Naive thymus-derived CD4-positive, alpha-beta T cell (primary cell): Measurements from ENCODE around the gene C1orf167. TPM values are rescaled to one million over a fixed set of nuclear protein-coding genes. Genes with fewer than 3 reads are reported as not detected.

ENCODE experiments used
- ATAC-seq: fragments of 150-1000 bp; cut with Tn5 transposase; 2 replicates; pipeline ENCODE4 v1.10.0; 2021; ENCODE audit warnings: mild to moderate bottlenecking, moderate library complexity
- CTCF ChIA-PET: fragments of 350-600 bp; sonication (Branson Sonifier 250); formaldehyde crosslinking; loops from one replicate; lab custom pipeline; 2021; ENCODE audit warnings: antibody characterized with exemption; lab: Charles Lee
- POLR2A ChIA-PET: fragments of 350-600 bp; sonication (Branson Sonifier 250); formaldehyde crosslinking; loops from one replicate; lab custom pipeline; 2021; ENCODE audit warnings: antibody characterized with exemption, inconsistent platforms; lab: Charles Lee
- DNase-seq, 9 donors: peaks; one replicate each; pipeline versions ENCODE4 v3.0.0 to v3.0.0-alpha.2; 2020 to 2022; ENCODE audit warnings: mixed read lengths in 1 of 9
- H3K27ac ChIP-seq: one replicate; pipeline ENCODE4 v1.7.0; 2013; ENCODE audit warnings: mild to moderate bottlenecking, low read depth, low read length, moderate library complexity
- H3K27me3 ChIP-seq, 2 donors: one replicate each; pipeline ENCODE4 v1.7.0; 2013; ENCODE audit warnings: low read length in 2 of 2, mild to moderate bottlenecking in 2 of 2, moderate library complexity in 2 of 2; ENCODE audit not compliant: control insufficient read depth in 2 of 2, insufficient read depth in 2 of 2
- H3K36me3 ChIP-seq, 3 experiments: 1 replicate in 2 of 3; 2 replicates in 1 of 3; pipeline ENCODE4 v1.7.0; 2013; ENCODE audit warnings: low read length in 3 of 3, mild to moderate bottlenecking in 3 of 3, moderate library complexity in 1 of 3; ENCODE audit not compliant: insufficient read depth in 3 of 3, control insufficient read depth in 2 of 3
- H3K4me1 ChIP-seq, 2 donors: one replicate each; pipeline ENCODE4 v1.7.0; 2013; ENCODE audit warnings: low read length in 2 of 2, mild to moderate bottlenecking in 2 of 2, moderate library complexity in 1 of 2; ENCODE audit not compliant: control insufficient read depth in 2 of 2, insufficient read depth in 2 of 2
- H3K4me3 ChIP-seq: 2 replicates; pipeline ENCODE4 v1.7.0; 2013; ENCODE audit warnings: mild to moderate bottlenecking, low read length
- H3K9me3 ChIP-seq, 3 experiments: 1 replicate in 2 of 3; 2 replicates in 1 of 3; pipeline ENCODE4 v1.7.0; 2013; ENCODE audit warnings: low read length in 3 of 3; ENCODE audit not compliant: control insufficient read depth in 2 of 3
- H3K27ac Mint-ChIP-seq, 9 donors: one replicate each; pipeline ENCODE4 v1.8.0; 2020 to 2022; ENCODE audit warnings: mixed read lengths in 9 of 9, mild to moderate bottlenecking in 8 of 9, moderate library complexity in 5 of 9, inconsistent platforms in 2 of 9
- H3K27me3 Mint-ChIP-seq, 5 donors: one replicate each; pipeline ENCODE4 v1.8.0; 2021 to 2022; ENCODE audit warnings: mixed read lengths in 5 of 5, mild to moderate bottlenecking in 1 of 5
- H3K36me3 Mint-ChIP-seq, 5 donors: one replicate each; pipeline ENCODE4 v1.8.0; 2020 to 2022; ENCODE audit warnings: mixed read lengths in 5 of 5, mild to moderate bottlenecking in 3 of 5, inconsistent platforms in 1 of 5
- H3K4me1 Mint-ChIP-seq, 7 donors: one replicate each; pipeline ENCODE4 v1.8.0; 2020 to 2022; ENCODE audit warnings: mixed read lengths in 7 of 7, mild to moderate bottlenecking in 3 of 7, inconsistent platforms in 1 of 7
- H3K4me3 Mint-ChIP-seq, 10 donors: one replicate each; pipeline ENCODE4 v1.8.0; 2020 to 2022; ENCODE audit warnings: mild to moderate bottlenecking in 10 of 10, mixed read lengths in 10 of 10, moderate library complexity in 6 of 10, inconsistent platforms in 2 of 10
- H3K9me3 Mint-ChIP-seq, 11 donors: one replicate each; pipeline ENCODE4 v1.8.0; 2020 to 2022; ENCODE audit warnings: mixed read lengths in 11 of 11, mild to moderate bottlenecking in 4 of 11, inconsistent platforms in 1 of 11, moderate library complexity in 1 of 11
- intact Hi-C, 2 donors: fragments of 100-400 bp; cut with micrococcal nuclease; formaldehyde crosslinking; loops; one replicate each; pipeline ENCODE4 v1.15.1; 2023
- polyA plus RNA-seq, 2 donors: library from polyadenylated mRNA; unstranded; fragments of 300-500 nt; fragmentation: Illumina TruSeq; gene quantifications; one replicate each; pipeline ENCODE4 v1.2.3, GENCODE V29; 2021
- total RNA-seq, 6 experiments: library from RNA in 5 of 6; stranded (reverse) in 5 of 6; gene quantifications; 1 replicate in 5 of 6; 2 replicates in 1 of 6; pipeline ENCODE4 v1.2.3 and lab custom pipeline; 2021 to 2026

C1orf167 gene
- total and polyA plus RNA-seq, 7 experiments from 2014 or later = 0.13 to 0.45 TPM; not detected in 5

GRCh38 chr1:11752359-11753088 is 9.5 kb upstream of the C1orf167 start:
- Mint-ChIP-seq H3K4me1 (peaks cover 7 to 33% (median 17%) of the 10 kb centered on the region in 7 donors), H3K27me3 (peaks cover 0 to 4% (median 0%) of the 10 kb centered on the region in 5 donors), H3K4me3 (peak overlapping the region in 1 of 10 donors; percentile 56), H3K27ac (peak overlapping the region in 6 of 9 donors; percentile 36 to 84 (median 66)), H3K36me3 (peaks cover 0 to 4% (median 0%) of the 10 kb centered on the region in 5 donors), H3K9me3 (no peaks in the 10 kb centered on the region)
- DNase-seq (no peak), ATAC-seq (no peak)
- CTCF ChIA-PET = no interaction called here
- peaks cover 0 to 6% of the 10 kb centered on the region in 2 donors for H3K4me1 ChIP-seq
- no peaks in the 10 kb centered on the region for H3K9me3 ChIP-seq
- POLR2A ChIA-PET = no interaction called here
- H3K36me3 ChIP-seq = peaks cover 0 to 38% (median 0%) of the 10 kb centered on the region in 3 experiments
- intact Hi-C loops = no loop called here
- H3K4me3 ChIP-seq = no peak overlapping the region
- no peaks in the 10 kb centered on the region for H3K27me3 ChIP-seq
- H3K27ac ChIP-seq = no peak overlapping the region

DNA sequence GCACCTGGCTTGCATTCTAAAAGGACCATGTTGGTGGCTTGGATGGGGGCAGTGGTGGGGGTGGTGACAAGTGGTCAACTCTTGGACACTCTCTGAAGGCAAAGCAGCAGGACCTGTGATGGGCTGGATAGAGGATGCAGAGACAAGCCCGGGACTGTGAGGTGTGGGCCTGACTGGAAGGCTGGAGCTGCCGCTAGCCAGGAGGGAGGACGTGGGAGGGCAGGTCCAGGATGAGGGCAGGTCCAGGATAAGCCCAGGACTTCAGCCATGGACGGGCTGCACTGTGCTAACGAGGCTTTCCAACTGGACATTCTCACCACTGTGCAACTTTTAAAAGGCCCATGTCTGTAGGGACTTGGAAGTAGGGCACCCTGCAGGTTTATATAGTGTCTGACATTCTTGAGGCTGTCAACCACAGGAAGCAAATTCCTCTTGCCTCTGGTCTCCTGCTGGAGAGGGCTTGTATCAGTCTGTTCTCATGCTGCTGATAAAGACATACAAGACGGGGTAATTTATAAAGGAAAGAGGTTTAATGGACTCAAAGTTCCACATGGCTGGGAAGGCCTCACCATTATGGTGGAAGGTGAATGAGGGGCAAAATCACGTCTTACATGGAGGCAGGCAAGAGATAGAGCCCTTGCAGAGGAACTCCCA is 8.3 kb upstream of the C1orf167 start:
- H3K9me3 Mint-ChIP-seq = no peaks in the 10 kb centered on the region
- ChIA-PET CTCF (interaction anchor here (0.7 kb wide), 1 partner anchor 90 kb away, joined by 3 read pairs; the partner anchor contains the start of gene FBXO6), POLR2A (no interaction called here)
- peaks cover 7 to 29% (median 17%) of the 10 kb centered on the region in 7 donors for H3K4me1 Mint-ChIP-seq
- H3K4me3 Mint-ChIP-seq = no peak overlapping the region
- intact Hi-C loops = no loop called here
- Histone ChIP-seq H3K4me1 (peaks cover 0 to 4% of the 10 kb centered on the region in 2 donors), H3K27me3 (no peaks in the 10 kb centered on the region), H3K4me3 (no peak overlapping the region), H3K36me3 (peaks cover 0 to 26% (median 0%) of the 10 kb centered on the region in 3 experiments), H3K9me3 (no peaks in the 10 kb centered on the region), H3K27ac (no peak overlapping the region)
- H3K36me3 Mint-ChIP-seq = peaks cover 0 to 4% (median 0%) of the 10 kb centered on the region in 5 donors
- peak overlapping the region in 2 of 9 donors; percentile 38 to 88 for H3K27ac Mint-ChIP-seq
- peaks cover 0 to 8% (median 0%) of the 10 kb centered on the region in 5 donors for H3K27me3 Mint-ChIP-seq
- no peak for DNase-seq
- no peak for ATAC-seq

- DNase-seq = no peak
- Mint-ChIP-seq H3K36me3 (no peaks in the 10 kb centered on the region), H3K4me3 (no peak overlapping the region), H3K9me3 (no peaks in the 10 kb centered on the region), H3K27ac (no peak overlapping the region), H3K4me1 (peaks cover 0 to 26% (median 15%) of the 10 kb centered on the region in 7 donors), H3K27me3 (peaks cover 0 to 26% (median 5%) of the 10 kb centered on the region in 5 donors)
- no peak for ATAC-seq
- POLR2A ChIA-PET = no interaction called here
- Histone ChIP-seq H3K27me3 (no peaks in the 10 kb centered on the region), H3K27ac (no peak overlapping the region), H3K9me3 (no peaks in the 10 kb centered on the region), H3K4me3 (no peak overlapping the region), H3K4me1 (peaks cover 0 to 2% of the 10 kb centered on the region in 2 donors), H3K36me3 (no peaks in the 10 kb centered on the region)
- intact Hi-C loops = no loop called here
- CTCF ChIA-PET = no interaction called here
Observed at GRCh38 chr1:11757047-11757446, 4.9 kb upstream of the C1orf167 start.

DNA sequence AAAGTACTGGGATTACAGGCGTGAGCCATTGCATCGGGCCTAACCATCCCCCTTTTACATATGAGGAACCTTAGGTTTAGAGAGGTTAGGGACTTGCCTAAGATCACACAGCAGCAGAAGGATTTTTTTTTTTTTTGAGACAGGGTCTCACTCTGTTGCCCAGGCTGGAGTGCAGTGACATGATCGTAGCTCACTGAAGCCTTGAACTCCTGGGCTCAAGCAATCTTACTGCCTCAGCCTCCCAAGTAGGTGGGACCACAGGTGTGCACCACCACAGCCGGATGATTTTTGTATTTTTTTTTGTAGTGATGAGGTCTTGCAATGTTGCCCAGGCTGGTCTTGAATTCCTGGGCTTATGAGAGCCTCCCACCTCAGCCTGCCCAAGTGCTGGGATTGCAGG is 2.2 kb upstream of the C1orf167 start:
- DNase-seq (no peak), ATAC-seq (no peak)
- H3K27me3 Mint-ChIP-seq = peaks cover 13 to 36% (median 17%) of the 10 kb centered on the region in 5 donors
- H3K27ac Mint-ChIP-seq = no peak overlapping the region
- intact Hi-C loops = no loop called here
- no peak overlapping the region for H3K4me3 Mint-ChIP-seq
- ChIA-PET POLR2A (no interaction called here), CTCF (no interaction called here)
- H3K36me3 Mint-ChIP-seq = no peaks in the 10 kb centered on the region
- peaks cover 0 to 5% of the 10 kb centered on the region in 2 donors for H3K27me3 ChIP-seq
- peaks cover 2 to 12% (median 6%) of the 10 kb centered on the region in 7 donors for H3K4me1 Mint-ChIP-seq
- H3K36me3 ChIP-seq = no peaks in the 10 kb centered on the region
- no peaks in the 10 kb centered on the region for H3K9me3 ChIP-seq
- peaks cover 0 to 5% of the 10 kb centered on the region in 2 donors for H3K4me1 ChIP-seq
- H3K4me3 ChIP-seq = no peak overlapping the region
- no peak overlapping the region for H3K27ac ChIP-seq
- H3K9me3 Mint-ChIP-seq = no peaks in the 10 kb centered on the region

GRCh38 chr1:11761285-11761684 is 708 bp upstream of the C1orf167 start:
- ATAC-seq (no peak), DNase-seq (no peak)
- ChIA-PET POLR2A (no interaction called here), CTCF (no interaction called here)
- Mint-ChIP-seq H3K4me1 (peaks cover 2 to 12% (median 6%) of the 10 kb centered on the region in 7 donors), H3K27me3 (peaks cover 13 to 36% (median 17%) of the 10 kb centered on the region in 5 donors), H3K4me3 (peak overlapping the region in 4 of 10 donors; percentile 33 to 47 (median 40)), H3K36me3 (no peaks in the 10 kb centered on the region), H3K9me3 (no peaks in the 10 kb centered on the region), H3K27ac (no peak overlapping the region)
- Histone ChIP-seq H3K27ac (no peak overlapping the region), H3K9me3 (no peaks in the 10 kb centered on the region), H3K4me3 (no peak overlapping the region), H3K27me3 (peaks cover 0 to 5% of the 10 kb centered on the region in 2 donors), H3K4me1 (peaks cover 0 to 5% of the 10 kb centered on the region in 2 donors), H3K36me3 (no peaks in the 10 kb centered on the region)
- intact Hi-C loops = no loop called here

DNA sequence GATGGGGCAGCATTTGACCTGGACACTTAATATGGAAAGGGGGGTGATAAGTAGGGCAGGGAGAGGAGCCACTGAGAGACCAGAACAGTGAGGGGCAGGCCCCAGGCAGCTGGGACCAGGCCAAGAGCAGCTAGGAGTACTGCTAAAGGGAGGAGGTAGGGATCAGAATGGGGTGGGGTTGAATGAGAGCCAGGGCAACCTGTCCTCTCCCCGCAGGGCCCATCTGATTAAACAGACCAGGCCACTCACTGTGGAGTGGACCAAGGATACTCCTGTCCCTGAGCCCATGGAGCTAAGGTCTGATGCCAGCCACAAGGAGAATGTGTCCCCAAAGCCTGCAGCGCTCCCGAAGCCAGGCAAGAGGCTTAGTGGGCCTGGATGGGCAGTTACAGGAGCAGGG is 2.1 kb downstream of the C1orf167 start:
- ATAC-seq = no peak
- Mint-ChIP-seq H3K27me3 (peaks cover 13 to 31% (median 17%) of the 10 kb centered on the region in 5 donors), H3K27ac (no peak overlapping the region), H3K4me1 (peaks cover 2 to 12% (median 5%) of the 10 kb centered on the region in 7 donors), H3K9me3 (no peaks in the 10 kb centered on the region), H3K36me3 (no peaks in the 10 kb centered on the region), H3K4me3 (no peak overlapping the region)
- Histone ChIP-seq H3K4me3 (no peak overlapping the region), H3K27ac (no peak overlapping the region), H3K27me3 (peaks cover 0 to 5% of the 10 kb centered on the region in 2 donors), H3K4me1 (peaks cover 0 to 5% of the 10 kb centered on the region in 2 donors), H3K36me3 (no peaks in the 10 kb centered on the region), H3K9me3 (no peaks in the 10 kb centered on the region)
- ChIA-PET CTCF (interaction anchor here (0.8 kb wide), 1 partner anchor 20 kb away, joined by 3 read pairs; no protein-coding TSS in a partner anchor), POLR2A (no interaction called here)
- intact Hi-C loops = no loop called here
- no peak for DNase-seq
